GM19438 (cell line): Measurements from ENCODE around the gene GBF1.

Experiments
- ATAC-seq: cut with Tn5 transposase; IDR thresholded peaks from one replicate; pipeline ENCODE4 v1.9.1; 2021; ENCODE audit warnings: low read depth; ENCODE audit not compliant: unreplicated experiment

GBF1 gene

GRCh38 chr10:102262744-102263370, 17.5 kb downstream of the GBF1 start:
- ATAC-seq: no peak

GRCh38 chr10:102264371-102264770, 19.0 kb downstream of the GBF1 start:
- ATAC-seq: no peak

DNA sequence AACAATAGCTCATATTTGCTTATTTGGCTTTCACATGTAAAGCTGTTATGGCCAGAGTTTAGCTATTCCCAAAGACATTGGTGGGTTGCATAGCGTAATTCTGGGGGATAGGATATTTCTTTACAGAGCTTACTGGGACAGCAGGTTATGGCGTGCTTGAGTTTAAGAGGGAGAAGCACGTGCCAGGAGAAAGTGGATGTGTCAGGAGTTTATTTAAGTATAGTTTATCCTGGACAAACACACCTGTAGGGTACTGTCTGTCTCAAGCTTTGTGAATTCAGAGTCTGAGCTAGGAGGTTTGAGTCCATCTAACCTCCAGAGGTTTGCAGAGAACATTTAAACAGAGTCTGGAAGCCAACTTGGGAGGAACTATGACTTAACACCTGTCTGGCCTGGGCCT, 21.3 kb downstream of the GBF1 start:
- no peak for ATAC-seq

DNA sequence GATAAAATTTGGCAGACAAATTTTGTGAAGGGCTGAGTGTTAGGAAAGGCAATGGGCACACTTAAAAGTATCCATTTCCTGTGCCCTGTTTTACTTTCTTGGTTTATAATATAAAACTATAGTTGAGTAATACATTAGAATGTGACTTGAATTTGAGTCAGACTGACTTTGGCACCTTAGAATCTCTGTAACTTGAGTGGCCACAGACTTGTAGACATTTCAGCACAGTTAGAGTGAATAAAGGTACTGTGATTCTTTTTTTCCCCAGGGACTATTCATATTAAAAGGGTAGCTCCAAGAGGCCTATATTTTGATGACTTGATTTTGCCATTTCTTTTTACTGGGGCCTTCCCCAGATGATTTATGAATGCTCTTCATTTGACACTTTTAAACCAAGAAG, 22.4 kb downstream of the GBF1 start:
- ATAC-seq: no peak

GRCh38 chr10:102268375-102268888, 23.1 kb downstream of the GBF1 start:
- no peak for ATAC-seq

DNA sequence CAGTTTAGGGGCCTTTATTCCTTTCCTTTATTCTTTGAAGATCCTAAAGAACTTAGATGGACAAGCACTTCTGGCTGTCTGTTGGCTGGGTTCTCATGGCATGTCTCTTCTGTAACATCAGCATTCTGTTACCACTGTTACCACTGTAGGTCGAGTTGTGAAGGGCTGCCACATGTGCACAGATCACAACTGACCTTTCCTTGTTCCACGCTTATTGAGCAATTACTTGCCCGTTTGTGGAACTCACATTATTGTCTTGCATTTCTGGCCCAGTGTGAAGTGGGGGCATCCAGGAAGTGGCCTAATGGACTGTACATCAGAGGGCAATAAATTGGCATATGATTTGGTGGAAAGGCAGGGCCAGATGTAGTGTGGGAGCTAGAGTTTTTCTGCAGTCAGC, 23.7 kb downstream of the GBF1 start:
- ATAC-seq: no peak

DNA sequence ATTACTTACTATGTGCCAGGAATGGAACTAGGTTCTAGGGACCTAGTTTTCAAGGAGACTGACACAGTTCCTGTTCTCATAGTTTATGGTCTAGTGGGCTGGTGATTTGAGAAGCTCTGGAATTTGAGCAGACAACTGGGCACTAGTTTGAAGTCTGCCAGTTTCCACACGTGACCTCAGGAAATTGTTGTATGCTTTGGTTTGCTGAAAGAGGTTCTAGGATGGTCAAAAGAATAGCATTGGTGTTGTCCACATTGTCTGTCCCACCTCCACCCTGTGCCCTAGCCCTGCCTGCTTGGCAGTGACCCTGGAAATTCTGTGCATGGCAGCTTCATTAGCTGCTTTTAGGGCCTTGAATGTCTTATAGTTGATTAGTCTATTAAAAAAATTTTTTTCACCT, 28.7 kb downstream of the GBF1 start:
- no peak for ATAC-seq

GRCh38 chr10:102275343-102275742, 30.0 kb downstream of the GBF1 start:
- no peak for ATAC-seq

DNA sequence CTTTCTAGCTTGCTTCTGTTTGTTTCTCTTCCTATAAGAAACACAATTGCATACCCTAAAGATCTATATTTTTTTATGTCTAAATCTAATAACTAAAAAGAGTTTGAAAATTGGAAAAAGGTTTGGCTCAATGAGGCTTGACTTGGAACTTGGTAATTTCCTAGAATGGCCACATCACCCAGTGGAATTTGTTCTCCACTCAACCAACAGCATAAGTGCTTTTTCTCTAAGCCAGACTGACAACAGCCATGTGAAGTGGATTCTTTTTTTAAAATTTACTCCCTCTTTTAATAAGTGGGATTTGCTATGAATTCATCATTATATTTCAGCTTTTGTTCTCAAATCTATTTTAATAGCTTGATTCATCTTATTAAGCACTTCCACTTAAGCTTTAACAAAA, 33.8 kb downstream of the GBF1 start:
- ATAC-seq: no peak

DNA sequence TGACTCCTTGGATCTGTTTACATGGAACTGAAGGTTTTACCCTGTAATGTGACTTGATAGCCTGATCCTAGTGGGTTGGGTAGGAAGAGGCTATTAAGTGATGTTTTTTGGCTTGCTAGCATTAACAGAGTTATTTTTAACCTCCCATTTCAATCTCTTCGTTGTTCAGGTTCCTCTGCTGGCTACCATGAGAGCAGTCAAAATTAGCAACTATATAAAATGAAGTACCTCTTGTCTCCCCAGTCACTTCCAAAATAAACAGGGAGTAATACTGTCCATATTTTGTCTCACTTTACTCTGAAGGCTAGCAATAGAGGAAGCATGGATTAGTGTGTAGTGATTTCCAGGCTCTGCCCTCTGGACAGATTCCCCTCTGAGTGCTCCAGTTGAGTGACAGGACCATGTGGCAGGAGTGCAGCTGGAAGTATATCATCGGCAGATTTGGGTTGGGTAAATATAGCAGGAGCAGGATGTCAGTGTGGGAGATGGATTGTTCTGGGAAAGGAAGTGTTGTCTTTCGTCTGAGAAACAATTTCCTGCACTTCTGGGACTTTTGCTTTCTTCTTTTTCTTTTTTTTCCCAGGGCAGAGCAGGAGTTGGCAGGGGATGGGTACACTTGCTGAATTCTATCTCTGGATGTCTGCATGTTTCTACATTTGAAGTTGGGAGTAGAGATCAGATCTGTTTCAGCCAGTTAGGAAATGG, 35.2 kb downstream of the GBF1 start:
- no peak for ATAC-seq

DNA sequence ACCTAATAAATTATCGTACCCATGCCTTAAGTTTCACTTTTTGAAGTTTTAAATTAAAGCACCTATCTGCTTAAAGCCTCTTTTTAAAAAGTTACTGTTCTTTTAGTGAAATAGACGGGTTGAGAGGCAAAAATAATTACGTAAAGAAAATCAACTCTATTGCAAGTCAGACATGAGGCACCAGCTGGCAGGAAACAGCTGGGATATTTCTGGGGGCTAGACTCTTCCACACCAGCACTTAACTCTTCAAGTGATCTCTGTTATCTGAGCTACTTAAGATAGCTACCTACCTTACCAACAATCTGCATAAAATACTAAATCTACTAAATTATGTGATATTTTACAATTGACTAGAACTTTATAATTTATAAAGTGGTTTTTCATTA, 35.8 kb downstream of the GBF1 start:
- no peak for ATAC-seq

- no peak for ATAC-seq
Observed at GRCh38 chr10:102283488-102283887, 38.2 kb downstream of the GBF1 start.

GRCh38 chr10:102283890-102284289, 38.6 kb downstream of the GBF1 start:
- no peak for ATAC-seq

DNA sequence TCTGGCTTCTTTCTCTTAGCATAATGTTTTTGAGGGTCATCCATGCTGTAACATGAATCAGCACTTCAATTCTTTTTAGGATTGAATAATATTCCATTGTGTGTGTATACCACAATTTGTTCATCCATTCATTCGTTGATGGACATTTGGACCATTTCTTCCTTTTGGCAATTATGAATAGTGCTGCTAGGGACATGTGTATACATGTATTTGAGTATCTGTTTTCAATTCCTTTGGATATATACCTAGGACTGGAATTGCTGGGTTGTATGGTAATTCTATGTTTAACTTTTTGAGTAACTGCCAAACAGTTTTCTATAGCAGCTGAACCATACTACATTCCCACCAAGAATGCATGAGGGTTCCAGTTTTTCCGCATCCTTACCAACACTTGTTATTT, 39.2 kb downstream of the GBF1 start:
- ATAC-seq: no peak

DNA sequence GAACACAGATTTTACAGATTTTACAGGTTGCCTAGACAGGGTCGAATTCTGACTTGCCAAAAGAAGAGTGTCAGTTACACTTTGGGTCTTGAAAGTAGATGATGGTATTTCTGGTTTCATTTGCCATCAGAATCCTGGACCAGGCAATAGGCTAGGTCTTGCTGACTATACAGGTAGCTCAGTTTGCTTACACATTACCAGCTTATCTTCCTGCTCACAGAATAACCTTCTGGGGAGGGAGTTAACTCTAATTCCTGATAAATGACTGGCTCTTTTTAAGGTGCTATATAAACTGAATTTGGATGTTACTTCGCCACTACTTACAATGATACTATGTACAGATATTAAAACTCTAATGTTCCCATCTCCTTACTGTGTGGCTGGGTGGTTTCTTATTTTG, 39.8 kb downstream of the GBF1 start:
- no peak for ATAC-seq

DNA sequence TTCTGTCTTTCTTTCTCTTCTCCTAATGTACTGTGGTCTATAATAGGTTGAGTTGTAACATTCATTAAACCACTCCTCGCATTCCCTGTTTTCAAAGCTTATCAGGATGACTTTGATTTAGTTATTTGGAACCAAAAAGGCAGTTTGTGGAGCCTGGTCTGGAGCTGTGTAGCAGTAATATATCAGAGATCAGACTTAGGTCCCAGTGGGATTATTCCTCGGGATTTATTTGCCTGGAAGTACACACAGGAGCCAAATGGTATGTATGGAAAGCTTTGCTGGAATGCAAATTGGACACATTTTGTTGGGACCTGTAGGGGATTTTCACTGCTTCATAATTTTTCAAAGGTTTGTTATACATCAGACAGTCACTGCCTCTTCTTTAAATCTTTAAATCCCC, 40.9 kb downstream of the GBF1 start:
- no peak for ATAC-seq

GRCh38 chr10:102287538-102287937, 42.2 kb downstream of the GBF1 start:
- no peak for ATAC-seq

GRCh38 chr10:102287991-102288390, 42.7 kb downstream of the GBF1 start:
- ATAC-seq: no peak

GRCh38 chr10:102289356-102289755, 44.0 kb downstream of the GBF1 start:
- ATAC-seq: no peak

- no peak for ATAC-seq
Observed at GRCh38 chr10:102289840-102290239, 44.5 kb downstream of the GBF1 start.

DNA sequence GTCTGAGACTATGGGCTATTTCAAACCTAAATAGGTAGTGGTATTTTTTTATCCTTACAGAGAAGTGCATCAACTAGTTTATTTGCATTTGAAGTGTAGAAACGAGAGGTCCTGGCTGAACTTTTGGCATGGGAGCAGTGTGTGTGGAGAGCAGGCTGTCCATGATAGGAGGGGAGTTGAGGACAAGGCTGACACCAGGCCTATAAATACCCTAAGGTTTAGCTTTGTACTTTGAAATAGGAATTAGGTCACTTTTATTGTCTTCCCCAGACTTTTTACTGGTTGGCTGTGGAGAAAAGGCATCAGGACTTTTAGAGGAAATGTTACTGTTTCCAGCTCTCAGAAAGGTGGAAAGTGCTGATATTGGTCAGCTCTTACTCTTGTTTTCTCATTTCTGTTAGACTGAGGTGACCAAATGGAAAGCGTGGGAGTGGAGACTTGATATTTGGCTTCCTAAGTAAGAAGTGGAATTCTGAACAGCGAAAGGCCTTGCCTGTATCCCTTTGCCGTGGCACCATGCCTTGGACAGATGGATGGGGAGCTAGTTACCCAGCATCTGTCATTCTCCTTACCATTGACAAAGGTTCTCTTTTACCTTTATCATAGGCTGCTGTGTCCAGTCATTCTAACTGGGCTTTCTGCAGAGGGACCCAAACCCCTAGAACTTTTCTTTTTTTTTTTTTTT, 46.0 kb downstream of the GBF1 start:
- ATAC-seq: no peak

DNA sequence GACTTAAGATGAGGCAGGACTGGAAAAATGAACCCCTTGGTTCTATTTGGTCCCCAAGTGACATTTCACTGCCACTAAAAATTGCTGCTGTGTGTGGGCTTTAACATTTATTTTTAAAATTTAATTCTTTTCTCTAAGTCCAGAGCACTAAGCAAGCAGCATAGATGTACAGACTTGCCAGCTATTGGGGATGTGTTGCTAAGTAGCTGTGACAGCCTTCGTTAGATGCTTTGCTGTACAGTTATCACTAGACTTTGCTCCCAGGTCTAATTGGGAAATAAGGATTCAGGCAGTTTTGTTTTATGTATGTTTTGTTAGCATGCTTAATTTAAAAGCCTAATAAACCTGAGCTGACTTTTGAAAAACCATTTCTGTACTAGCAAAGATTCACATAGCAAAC, 51.8 kb downstream of the GBF1 start:
- no peak for ATAC-seq
